ENCODE data around the gene THRAP3.

GRCh38 chr1:36327421-36328087 lies 103.3 kb downstream of the THRAP3 start:
- no peak for TF ChIP-seq POLR2AphosphoS5 (IDR thresholded peaks at IDR 0.05; ENCODE audit: borderline replicate concordance, low read depth, low read length)
- no peak for TF ChIP-seq EZH2 (IDR thresholded peaks at IDR 0.05)
- no peak for TF ChIP-seq FOXP2 (optimal IDR thresholded peaks at IDR 0.05; ENCODE audit: control extremely low read depth, extremely low read length, insufficient read depth)
